GM12878 (cell line): ENCODE measurements around the gene ADGRB2. TPM values are rescaled to one million over a fixed set of nuclear protein-coding genes. Genes with fewer than 3 reads are reported as not detected.
A peak's percentile ranks its signal among the peaks of the same experiment; 100 is the strongest.

Source experiments
- ATAC-seq: fragments of 200-7000 bp; cut with Tn5 transposase; 3 replicates; pipeline ENCODE4 v1.9.1; 2020; ENCODE audit warnings: mild to moderate bottlenecking, moderate library complexity
- BruUV-seq: library from RNA; stranded (reverse); fragments of 400-500 nt; replicated peaks from 2 replicates; lab custom pipeline; 2021; lab: Mats Ljungman, UMichigan
- CTCF ChIA-PET: fragments of 300-600 bp; sonication (Branson Sonifier 250); formaldehyde crosslinking; extraction: SDS; loops from one replicate; lab custom pipeline; 2021; ENCODE audit warnings: inconsistent platforms; lab: Yijun Ruan, JAX
- POLR2A ChIA-PET: fragments of 350-600 bp; formaldehyde crosslinking; extraction: SDS; loops from one replicate; lab custom pipeline; 2021; ENCODE audit warnings: inconsistent platforms; lab: Charles Lee
- RAD21 ChIA-PET: fragments of 300-600 bp; sonication (Branson Sonifier 250); formaldehyde crosslinking; loops from one replicate; lab custom pipeline; 2023; ENCODE audit warnings: antibody characterized with exemption; ENCODE audit not compliant: unreplicated experiment; lab: Charles Lee
- SMC1A ChIA-PET: fragments of 300-600 bp; sonication (Branson Sonifier 250); formaldehyde crosslinking; loops from one replicate; lab custom pipeline; 2023; ENCODE audit not compliant: unreplicated experiment, uncharacterized antibody; lab: Charles Lee
- DNase-seq: peaks from one replicate; pipeline ENCODE4 v3.0.0-alpha.2; 2011; ENCODE audit warnings: low read depth, low spot score
- FAIRE-seq: peaks from 3 replicates; lab custom pipeline; 2011; peaks lifted over from hg19 to GRCh38; lab: Jason Lieb, UNC
- H2AFZ ChIP-seq: 2 replicates; pipeline ENCODE4 v1.6.0; 2011; ENCODE audit warnings: low read depth, low read length, control low read depth; ENCODE audit not compliant: control insufficient read depth
- H3K27ac ChIP-seq: 2 replicates; pipeline ENCODE4 v1.5.1; 2011; ENCODE audit warnings: control low read depth; ENCODE audit not compliant: control insufficient read depth, insufficient read depth
- H3K27me3 ChIP-seq, 2 experiments: replicated peaks in 1 of 2; 2 replicates each; pipeline versions ENCODE4 v1.6.0 to v1.6.1; 2011; ENCODE audit warnings: low read length in 1 of 2; ENCODE audit not compliant: control insufficient read depth in 2 of 2, insufficient read depth in 2 of 2
- H3K36me3 ChIP-seq, 2 experiments: 2 replicates each; pipeline ENCODE4 v1.5.1; 2011; ENCODE audit warnings: low read length in 1 of 2; ENCODE audit not compliant: control insufficient read depth in 2 of 2, insufficient read depth in 2 of 2
- H3K4me1 ChIP-seq: 2 replicates; pipeline ENCODE4 v1.6.1; 2011; ENCODE audit warnings: mild to moderate bottlenecking, low read length, moderate library complexity, mixed read lengths; ENCODE audit not compliant: control insufficient read depth, insufficient read depth
- H3K4me2 ChIP-seq: 2 replicates; pipeline ENCODE4 v1.6.0; 2011; ENCODE audit warnings: control low read depth; ENCODE audit not compliant: control insufficient read depth, insufficient read depth
- H3K4me3 ChIP-seq: fragments of 200-600 bp; sonication (generic); 2 replicates; pipeline ENCODE4 v1.5.1; 2016
- H3K79me2 ChIP-seq: 2 replicates; pipeline ENCODE4 v1.6.0; 2011; ENCODE audit warnings: low read length; ENCODE audit not compliant: control insufficient read depth, insufficient read depth
- H3K9ac ChIP-seq: 2 replicates; pipeline ENCODE4 v1.8.0; 2011; ENCODE audit warnings: low read length, control low read depth, mixed read lengths; ENCODE audit not compliant: control insufficient read depth, insufficient read depth
- H3K9me3 ChIP-seq: replicated peaks from 3 replicates; pipeline ENCODE4 v1.5.1; 2011; ENCODE audit warnings: mild to moderate bottlenecking, low read length; ENCODE audit not compliant: control insufficient read depth, insufficient read depth
- H4K20me1 ChIP-seq: 2 replicates; pipeline ENCODE4 v1.6.0; 2011; ENCODE audit not compliant: control insufficient read depth, insufficient read depth
- ATF7 ChIP-seq: fragments of 450-650 bp; IDR thresholded peaks from 2 replicates; pipeline ENCODE4 v1.6.1; 2016; ENCODE audit warnings: low read depth, mild to moderate bottlenecking
- BCL11A ChIP-seq: IDR thresholded peaks from 2 replicates; pipeline ENCODE4 v1.6.1; 2011; ENCODE audit warnings: low read depth, low read length
- FOXM1 ChIP-seq: IDR thresholded peaks from 2 replicates; pipeline ENCODE4 v1.6.1; 2012; ENCODE audit warnings: low read depth, mild to moderate bottlenecking, inconsistent platforms, low read length, moderate library complexity
- KLF5 ChIP-seq: fragments of 450-650 bp; IDR thresholded peaks from 2 replicates; pipeline ENCODE4 v1.6.1; 2014; ENCODE audit warnings: mild to moderate bottlenecking; ENCODE audit not compliant: partially characterized antibody
- NBN ChIP-seq: fragments of 450-650 bp; IDR thresholded peaks from 2 replicates; pipeline ENCODE4 v1.6.1; 2016
- NRF1 ChIP-seq: conservative IDR thresholded peaks from 2 replicates; pipeline ENCODE4 v1.6.1; 2011; ENCODE audit warnings: mild to moderate bottlenecking, low read depth, low read length, improper control_type of control experiment
- PML ChIP-seq: IDR thresholded peaks from 2 replicates; pipeline ENCODE4 v1.6.1; 2012; ENCODE audit warnings: low read length, inconsistent platforms
- POLR2A ChIP-seq: IDR thresholded peaks from 2 replicates; pipeline ENCODE4 v1.6.1; 2011; ENCODE audit warnings: low read depth, mild to moderate bottlenecking, low read length
- POLR2AphosphoS5 ChIP-seq: IDR thresholded peaks from 2 replicates; pipeline ENCODE4 v1.6.1; 2011; ENCODE audit warnings: mild to moderate bottlenecking, low read length, inconsistent platforms
- SMARCA5 ChIP-seq: fragments of 450-650 bp; IDR thresholded peaks from 2 replicates; pipeline ENCODE4 v1.6.1; 2017; ENCODE audit warnings: mild to moderate bottlenecking
- SPI1 ChIP-seq: IDR thresholded peaks from 2 replicates; pipeline ENCODE4 v1.6.1; 2011; ENCODE audit warnings: low read depth, mild to moderate bottlenecking, low read length, moderate library complexity, borderline replicate concordance; ENCODE audit not compliant: insufficient read depth
- SRF ChIP-seq, 2 experiments: IDR thresholded peaks; 2 replicates each; pipeline ENCODE4 v1.6.1; 2011; ENCODE audit warnings: low read depth in 2 of 2, low read length in 2 of 2, mild to moderate bottlenecking in 1 of 2, moderate library complexity in 1 of 2
- STAT3 ChIP-seq: IDR thresholded peaks from 2 replicates; pipeline ENCODE4 v1.6.1; 2011; ENCODE audit warnings: low read depth, low read length, improper control_type of control experiment
- TCF12 ChIP-seq: IDR thresholded peaks from 2 replicates; pipeline ENCODE4 v1.6.1; 2011; ENCODE audit warnings: low read depth, mild to moderate bottlenecking, low read length
- WGBS: methylation state at CpG from one replicate; pipeline ENCODE4 v1.1.6; 2016; ENCODE audit warnings: low lambda C conversion rate; ENCODE audit not compliant: insufficient replicate concordance, insufficient coverage; ENCODE audit errors: missing lambda C conversion rate; 5-methylcytosine and 5-hydroxymethylcytosine counted together
- in situ Hi-C: fragments of 300-500 bp; cut with MboI; formaldehyde crosslinking; loops from 9 replicates; pipeline ENCODE4 v1.14.3; 2018; ENCODE audit warnings: mixed read lengths
- intact Hi-C: fragments of 100-400 bp; cut with micrococcal nuclease; formaldehyde crosslinking; loops from one replicate; pipeline ENCODE4 v1.14.2; 2022; ENCODE audit not compliant: unreplicated experiment
- polyA plus RNA-seq, 11 experiments: library from polyadenylated mRNA; depleted of rRNA in 4 of 11; unstranded in 6 of 11; stranded (reverse) in 5 of 11; fragments of >200 nt; fragmentation: Nextera tagmentation in 4 of 11; fragmentation: Illumina TruSeq in 1 of 11; extraction: Ambion mirVana in 4 of 11; extraction: Trizol in 1 of 11; gene quantifications; 1 replicate in 1 of 11; 2 replicates in 10 of 11; pipeline versions ENCODE4 v1.2.1 to v1.2.3, GENCODE V29; 2011 to 2016; ENCODE audit warnings: inconsistent platforms in 2 of 11, missing spikeins in 2 of 11, low read depth in 1 of 11
- total RNA-seq, 4 experiments: library from RNA; depleted of rRNA in 3 of 4; stranded (reverse); fragments of >200 nt in 3 of 4; fragmentation: Illumina TruSeq in 1 of 4; extraction: Trizol in 1 of 4; gene quantifications; 2 replicates each; pipeline versions ENCODE4 v1.2.1 to v1.2.3, GENCODE V29; 2013 to 2021
- TF ChIP-seq, protein P1 (sequence below): IDR thresholded peaks from 2 replicates; pipeline ENCODE4 v1.6.1; 2012; ENCODE audit warnings: improper control_type of control experiment, low read depth, low read length; ENCODE audit not compliant: insufficient replicate concordance

ADGRB2 gene
- total and polyA plus RNA-seq, 10 of the 15 experiments (the other 5 are each of a cell fraction or from before 2014, with no cell fraction given), result 0.11 to 0.33 (median 0.18) TPM; not detected in 4

- ATAC-seq, result peak; percentile 84
- Histone ChIP-seq H3K27me3 (peaks cover 24 to 29% of the 10 kb centered on the region in 2 experiments), H3K9me3 (no peaks in the 10 kb centered on the region), H2AFZ (no peak overlapping the region), H3K36me3 (no peaks in the 10 kb centered on the region), H3K4me2 (no peak overlapping the region), H3K27ac (no peak overlapping the region), H4K20me1 (no peaks in the 10 kb centered on the region; the same call in 1 of the 2 replicates), H3K79me2 (no peaks in the 10 kb centered on the region), H3K9ac (no peak overlapping the region), H3K4me3 (no peak overlapping the region), H3K4me1 (peaks cover 6% of the 10 kb centered on the region)
- intact Hi-C loops (no loop called here), in situ Hi-C loops (no loop called here)
- RAD21 ChIA-PET, result interaction anchor here (1.2 kb wide), 1 partner anchor 195 kb away, joined by 3 read pairs; no protein-coding TSS in a partner anchor
- CTCF ChIA-PET, result interaction anchor here (0.6 to 1.7 kb wide), 4 partner anchors 24 to 535 kb away, joined by 3 to 6 read pairs (median 3); no protein-coding TSS in a partner anchor
- POLR2A ChIA-PET, result interaction anchor here (0.6 kb wide), 1 partner anchor 340 kb away, joined by 3 read pairs; no protein-coding TSS in a partner anchor
- TF ChIP-seq, protein P1, sequence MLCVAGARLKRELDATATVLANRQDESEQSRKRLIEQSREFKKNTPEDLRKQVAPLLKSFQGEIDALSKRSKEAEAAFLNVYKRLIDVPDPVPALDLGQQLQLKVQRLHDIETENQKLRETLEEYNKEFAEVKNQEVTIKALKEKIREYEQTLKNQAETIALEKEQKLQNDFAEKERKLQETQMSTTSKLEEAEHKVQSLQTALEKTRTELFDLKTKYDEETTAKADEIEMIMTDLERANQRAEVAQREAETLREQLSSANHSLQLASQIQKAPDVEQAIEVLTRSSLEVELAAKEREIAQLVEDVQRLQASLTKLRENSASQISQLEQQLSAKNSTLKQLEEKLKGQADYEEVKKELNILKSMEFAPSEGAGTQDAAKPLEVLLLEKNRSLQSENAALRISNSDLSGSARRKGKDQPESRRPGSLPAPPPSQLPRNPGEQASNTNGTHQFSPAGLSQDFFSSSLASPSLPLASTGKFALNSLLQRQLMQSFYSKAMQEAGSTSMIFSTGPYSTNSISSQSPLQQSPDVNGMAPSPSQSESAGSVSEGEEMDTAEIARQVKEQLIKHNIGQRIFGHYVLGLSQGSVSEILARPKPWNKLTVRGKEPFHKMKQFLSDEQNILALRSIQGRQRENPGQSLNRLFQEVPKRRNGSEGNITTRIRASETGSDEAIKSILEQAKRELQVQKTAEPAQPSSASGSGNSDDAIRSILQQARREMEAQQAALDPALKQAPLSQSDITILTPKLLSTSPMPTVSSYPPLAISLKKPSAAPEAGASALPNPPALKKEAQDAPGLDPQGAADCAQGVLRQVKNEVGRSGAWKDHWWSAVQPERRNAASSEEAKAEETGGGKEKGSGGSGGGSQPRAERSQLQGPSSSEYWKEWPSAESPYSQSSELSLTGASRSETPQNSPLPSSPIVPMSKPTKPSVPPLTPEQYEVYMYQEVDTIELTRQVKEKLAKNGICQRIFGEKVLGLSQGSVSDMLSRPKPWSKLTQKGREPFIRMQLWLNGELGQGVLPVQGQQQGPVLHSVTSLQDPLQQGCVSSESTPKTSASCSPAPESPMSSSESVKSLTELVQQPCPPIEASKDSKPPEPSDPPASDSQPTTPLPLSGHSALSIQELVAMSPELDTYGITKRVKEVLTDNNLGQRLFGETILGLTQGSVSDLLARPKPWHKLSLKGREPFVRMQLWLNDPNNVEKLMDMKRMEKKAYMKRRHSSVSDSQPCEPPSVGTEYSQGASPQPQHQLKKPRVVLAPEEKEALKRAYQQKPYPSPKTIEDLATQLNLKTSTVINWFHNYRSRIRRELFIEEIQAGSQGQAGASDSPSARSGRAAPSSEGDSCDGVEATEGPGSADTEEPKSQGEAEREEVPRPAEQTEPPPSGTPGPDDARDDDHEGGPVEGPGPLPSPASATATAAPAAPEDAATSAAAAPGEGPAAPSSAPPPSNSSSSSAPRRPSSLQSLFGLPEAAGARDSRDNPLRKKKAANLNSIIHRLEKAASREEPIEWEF, result no peak
- 0 out of 2 replicates have a peak, but pooled peaks have one; percentile 20 for TF ChIP-seq ATF7
- TF ChIP-seq TCF12, result no peak
- no peak for TF ChIP-seq POLR2A
- TF ChIP-seq FOXM1, result no peak
- no peak for TF ChIP-seq PML
- TF ChIP-seq STAT3, result no peak
- TF ChIP-seq BCL11A, result no peak
- TF ChIP-seq SMARCA5, result no peak
- TF ChIP-seq KLF5, result no peak
- TF ChIP-seq NRF1, result no peak
- TF ChIP-seq SPI1, result peak; percentile 97
- TF ChIP-seq SRF (IDR thresholded peaks at IDR 0.05; ENCODE audit: low read depth in 2 of 2, low read length in 2 of 2), result 0 out of 4 replicates have a peak, but pooled peaks of 1 of the 2 experiments have one; percentile 67
- no peak for TF ChIP-seq NBN
- no peak for TF ChIP-seq POLR2AphosphoS5
- WGBS, result 9% methylated on average over 5 of the region's 5 CpGs
- no peak for DNase-seq
- peak; percentile 35 for FAIRE-seq
- BruUV-seq, result no TSS peak
- SMC1A ChIA-PET, result interaction anchor here (1.0 kb wide), 2 partner anchors 11 to 19 kb away, joined by 3 read pairs; no protein-coding TSS in a partner anchor
Observed at GRCh38 chr1:31768939-31769704, 5.0 kb upstream of the ADGRB2 start.
